NK-92 (cell line): ENCODE data around the gene LRRC72.

Experiments
- DNase-seq: peaks from one replicate; lab custom pipeline; 2025; ENCODE audit not compliant: unreplicated experiment; lab: John Stamatoyannopoulos, UW

Gene LRRC72

DNA sequence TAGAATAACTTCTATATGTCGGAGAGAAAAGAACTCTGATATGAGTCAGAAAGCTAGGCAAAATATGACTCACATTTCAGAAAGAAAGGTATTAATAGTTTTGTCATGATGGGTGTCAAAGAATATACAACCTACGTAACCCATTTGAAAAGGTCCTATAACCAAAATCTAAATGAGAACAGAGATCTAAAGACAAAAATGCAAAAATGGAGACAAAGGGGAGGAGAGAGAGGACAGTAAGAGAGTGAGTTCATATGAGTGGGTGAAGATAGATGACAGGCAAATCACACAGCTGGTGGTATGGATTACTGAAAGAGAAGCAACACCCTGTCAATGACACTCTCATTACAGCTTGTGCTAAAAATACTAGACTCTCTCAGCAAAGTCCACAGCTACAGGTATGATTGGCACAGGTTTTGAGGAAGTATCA lies 93.4 kb downstream of the LRRC72 start:
- no peak for DNase-seq

DNA sequence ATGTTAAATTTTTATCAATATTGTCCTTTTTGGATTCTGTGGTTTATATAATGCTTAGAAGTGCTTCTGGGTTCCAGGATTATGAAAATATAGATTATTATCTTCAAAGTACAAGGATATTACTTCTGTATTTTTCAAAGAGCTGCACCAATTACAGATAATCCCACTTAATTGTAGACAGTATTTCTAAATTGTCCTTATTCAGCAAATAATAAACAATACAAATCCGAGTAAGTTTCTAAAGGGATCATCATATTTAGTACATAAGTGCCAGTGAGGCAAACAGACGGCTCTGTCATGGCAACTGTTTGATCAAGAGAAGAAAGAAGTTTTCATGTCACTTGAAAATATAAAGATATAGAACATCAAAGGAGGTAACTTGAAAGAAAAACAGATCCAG lies 99.8 kb downstream of the LRRC72 start:
- DNase-seq: no peak

DNA sequence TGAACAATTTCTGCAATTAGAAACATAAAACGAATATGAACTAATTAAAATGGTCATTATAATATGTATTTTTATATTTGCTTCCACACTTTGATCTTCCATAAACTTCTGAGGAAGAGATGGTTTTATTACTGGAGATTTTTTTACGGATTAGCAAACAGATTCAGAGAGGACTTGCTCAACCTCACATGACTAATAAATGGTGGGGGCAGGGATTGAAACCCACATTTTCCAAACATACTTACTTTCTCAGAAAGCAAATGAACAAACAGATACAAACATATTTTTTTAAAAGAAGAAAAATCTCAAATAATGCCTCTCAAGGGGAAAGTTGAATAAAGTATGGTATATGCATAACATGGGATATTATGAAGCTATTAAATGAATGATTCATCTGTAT lies 100.6 kb downstream of the LRRC72 start:
- no peak for DNase-seq

DNA sequence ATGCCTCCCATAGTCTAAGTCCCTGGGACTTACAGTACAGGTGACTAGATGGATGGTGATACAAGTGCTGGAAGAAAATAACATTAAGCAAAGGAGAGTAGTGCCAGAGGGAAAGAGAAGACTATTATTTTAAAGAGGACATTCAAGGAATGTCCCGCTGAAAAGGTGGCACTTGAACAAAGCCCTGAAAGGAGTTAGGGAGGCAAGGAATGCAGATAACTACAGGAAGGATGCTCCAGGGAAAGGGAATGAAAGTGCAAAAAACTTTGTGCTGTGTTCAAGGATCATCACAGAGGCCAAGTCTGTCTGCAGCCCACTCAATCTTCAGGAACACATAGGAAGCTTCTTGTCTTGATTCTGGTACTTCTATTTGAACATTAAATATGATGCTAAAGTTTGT lies 104.0 kb downstream of the LRRC72 start:
- no peak for DNase-seq
